Ovary (tissue), 9 donors: ENCODE data around the gene RPL38. TPM values are rescaled to one million over a fixed set of nuclear protein-coding genes. Genes with fewer than 3 reads are reported as not detected.

Source experiments
- DNase-seq, 5 donors: peaks; one replicate each; pipeline ENCODE4 v3.0.0-alpha.2; 2019 to 2020
- H3K27ac ChIP-seq, 2 donors: fragments of 200-600 bp; one replicate each; pipeline versions ENCODE4 v1.5.1 to v1.8.0; 2019 to 2022
- H3K27me3 ChIP-seq: fragments of 200-600 bp; one replicate; pipeline ENCODE4 v1.8.0; 2022
- H3K36me3 ChIP-seq: fragments of 200-600 bp; sonication (generic); one replicate; pipeline ENCODE4 v1.5.1; 2019
- H3K4me1 ChIP-seq: one replicate; pipeline ENCODE4 v1.8.1; 2013; ENCODE audit warnings: mild to moderate bottlenecking, moderate library complexity; ENCODE audit not compliant: insufficient read depth
- H3K4me3 ChIP-seq: fragments of 200-600 bp; sonication (generic); one replicate; pipeline ENCODE4 v1.5.1; 2017
- H3K9me3 ChIP-seq, 2 donors: fragments of 200-600 bp in 1 of 2; sonication (generic) in 1 of 2; one replicate each; pipeline versions ENCODE4 v1.5.1 to v1.8.1; 2013 to 2019; ENCODE audit warnings: mild to moderate bottlenecking in 1 of 2, moderate library complexity in 1 of 2
- EP300 ChIP-seq: sonication (generic); formaldehyde crosslinking; IDR thresholded peaks from one replicate; pipeline ENCODE4 v1.6.1; 2017; ENCODE audit warnings: antibody characterized with exemption
- POLR2A ChIP-seq: fragments of 450-650 bp; IDR thresholded peaks from one replicate; pipeline ENCODE4 v1.6.1; 2017; ENCODE audit warnings: antibody characterized with exemption, mild to moderate bottlenecking, moderate library complexity
- WGBS, 3 donors: extraction: QIAGEN DNeasy Blood & Tissue Kit in 1 of 3; methylation state at CpG; one replicate each; pipeline versions ENCODE4 v1.1.5 to v1.1.7; 2013 to 2017; 5-methylcytosine and 5-hydroxymethylcytosine counted together
- intact Hi-C, 4 donors: fragments of 100-400 bp; cut with DNase I; formaldehyde crosslinking; loops; one replicate each; pipeline versions ENCODE4 v1.11.0 to v1.15.1; 2022 to 2023
- polyA plus RNA-seq, 2 donors: library from polyadenylated mRNA; stranded (reverse); fragments of 200-250 nt in 1 of 2; fragments of 350-450 nt in 1 of 2; fragmentation: Illumina TruSeq in 1 of 2; extraction: RNeasy Lipid Tissue Mini Kit (QIAGEN cat#74804) in 1 of 2; gene quantifications; one replicate each; pipeline ENCODE4 v1.2.3, GENCODE V29; 2013 to 2014
- total RNA-seq, 7 donors: library from RNA; depleted of rRNA in 2 of 7; stranded (reverse); fragments of >200 nt in 2 of 7; fragmentation: NEBNext Ultra II Directional in 3 of 7; extraction: Animal tissue kit (Norgen Biotek cat#: 25700) in 3 of 7; gene quantifications; one replicate each; pipeline versions ENCODE4 v1.1.0 to v1.2.4, GENCODE V29; 2016 to 2023
- TF ChIP-seq, protein P1 (sequence below), 3 donors: fragments of 450-650 bp in 2 of 3; fragments of 200-600 bp in 1 of 3; IDR thresholded peaks; one replicate each; pipeline versions ENCODE4 v1.5.1 to v1.8.0; 2016 to 2022; ENCODE audit warnings: antibody characterized with exemption in 3 of 3, mild to moderate bottlenecking in 1 of 3
- donor health status: DM: no; HTN: no; CAD: no; lungs with moderate emphysema.
- donor health status: DM: no; HTN: no; CAD: no.
- donor health status: Bipolar disorder and iron deficiency.
- donor health status: DM: yes; HTN: yes; CAD: no.
- donor health status: DM: no; HTN: no; CAD: no.
- donor health status: DM: yes; HTN: yes; CAD: no.

Gene RPL38
- total and polyA plus RNA-seq, 9 donors, result 861 to 2,696 (median 1,849) TPM

DNA sequence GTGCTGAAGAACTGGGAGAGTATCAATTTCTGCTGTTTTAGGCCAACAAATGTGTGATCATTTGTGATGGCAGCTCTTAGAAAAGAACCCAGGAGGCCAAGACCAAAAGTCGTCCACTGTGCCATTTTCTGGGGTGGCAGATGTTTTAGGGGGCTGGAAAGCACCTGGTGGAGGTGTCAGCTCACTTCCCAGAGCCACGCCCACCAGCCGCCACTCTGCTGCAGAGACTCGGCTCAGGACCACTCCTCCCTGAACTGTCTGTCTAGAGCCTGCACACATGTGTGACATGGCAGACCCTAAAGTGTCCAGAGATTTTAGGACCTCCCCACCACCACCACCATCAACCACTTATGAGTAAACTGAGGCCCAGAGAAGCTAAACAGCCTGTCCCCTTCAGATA lies 23.9 kb upstream of the RPL38 start:
- no peak for TF ChIP-seq POLR2A
- TF ChIP-seq EP300, result no peak
- TF ChIP-seq, protein P1, sequence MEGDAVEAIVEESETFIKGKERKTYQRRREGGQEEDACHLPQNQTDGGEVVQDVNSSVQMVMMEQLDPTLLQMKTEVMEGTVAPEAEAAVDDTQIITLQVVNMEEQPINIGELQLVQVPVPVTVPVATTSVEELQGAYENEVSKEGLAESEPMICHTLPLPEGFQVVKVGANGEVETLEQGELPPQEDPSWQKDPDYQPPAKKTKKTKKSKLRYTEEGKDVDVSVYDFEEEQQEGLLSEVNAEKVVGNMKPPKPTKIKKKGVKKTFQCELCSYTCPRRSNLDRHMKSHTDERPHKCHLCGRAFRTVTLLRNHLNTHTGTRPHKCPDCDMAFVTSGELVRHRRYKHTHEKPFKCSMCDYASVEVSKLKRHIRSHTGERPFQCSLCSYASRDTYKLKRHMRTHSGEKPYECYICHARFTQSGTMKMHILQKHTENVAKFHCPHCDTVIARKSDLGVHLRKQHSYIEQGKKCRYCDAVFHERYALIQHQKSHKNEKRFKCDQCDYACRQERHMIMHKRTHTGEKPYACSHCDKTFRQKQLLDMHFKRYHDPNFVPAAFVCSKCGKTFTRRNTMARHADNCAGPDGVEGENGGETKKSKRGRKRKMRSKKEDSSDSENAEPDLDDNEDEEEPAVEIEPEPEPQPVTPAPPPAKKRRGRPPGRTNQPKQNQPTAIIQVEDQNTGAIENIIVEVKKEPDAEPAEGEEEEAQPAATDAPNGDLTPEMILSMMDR (IDR thresholded peaks at IDR 0.05), result no peak
- intact Hi-C loops, result loop anchor here (5.0 kb wide), 3 partner anchors 742 to 752 kb away; no protein-coding TSS in a partner anchor
- DNase-seq, result no peak
- Histone ChIP-seq H3K4me1 (no peaks in the 10 kb centered on the region), H3K36me3 (no peaks in the 10 kb centered on the region), H3K9me3 (no peaks in the 10 kb centered on the region), H3K27ac (no peak overlapping the region), H3K27me3 (no peaks in the 10 kb centered on the region), H3K4me3 (no peak overlapping the region)
- WGBS, 3 donors, result 69 to 78% (median 73%) methylated on average over 4 of the region's 4 CpGs

DNA sequence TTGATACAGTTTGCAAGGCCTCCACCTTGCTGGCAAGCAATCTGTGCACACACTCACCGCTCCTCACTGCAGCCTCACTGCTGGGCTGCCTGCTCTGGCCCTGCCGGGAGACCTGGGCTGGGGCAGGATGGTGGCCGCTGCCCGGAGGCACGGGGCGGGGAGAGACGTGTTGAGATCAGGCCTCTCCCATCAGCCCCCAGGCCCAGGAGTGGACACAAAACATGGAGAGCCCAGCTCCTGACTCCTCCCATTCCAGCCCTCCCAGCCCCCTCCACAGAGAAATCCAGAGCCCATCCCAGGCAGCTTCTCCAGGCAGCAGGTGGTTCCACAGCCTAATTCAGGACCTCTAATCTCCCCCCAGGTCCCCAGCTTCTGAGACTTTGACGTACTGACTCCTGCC lies 23.1 kb upstream of the RPL38 start:
- TF ChIP-seq EP300 (no peak), POLR2A (no peak)
- TF ChIP-seq, protein P1 (IDR thresholded peaks at IDR 0.05), result no peak
- Histone ChIP-seq H3K4me3 (no peak overlapping the region), H3K9me3 (no peaks in the 10 kb centered on the region), H3K27me3 (no peaks in the 10 kb centered on the region), H3K36me3 (no peaks in the 10 kb centered on the region), H3K4me1 (no peaks in the 10 kb centered on the region), H3K27ac (no peak overlapping the region)
- 43 to 60% (median 49%) methylated on average over 8 of the region's 8 CpGs for WGBS, 3 donors
- intact Hi-C loops, result no loop called here
- no peak for DNase-seq

DNA sequence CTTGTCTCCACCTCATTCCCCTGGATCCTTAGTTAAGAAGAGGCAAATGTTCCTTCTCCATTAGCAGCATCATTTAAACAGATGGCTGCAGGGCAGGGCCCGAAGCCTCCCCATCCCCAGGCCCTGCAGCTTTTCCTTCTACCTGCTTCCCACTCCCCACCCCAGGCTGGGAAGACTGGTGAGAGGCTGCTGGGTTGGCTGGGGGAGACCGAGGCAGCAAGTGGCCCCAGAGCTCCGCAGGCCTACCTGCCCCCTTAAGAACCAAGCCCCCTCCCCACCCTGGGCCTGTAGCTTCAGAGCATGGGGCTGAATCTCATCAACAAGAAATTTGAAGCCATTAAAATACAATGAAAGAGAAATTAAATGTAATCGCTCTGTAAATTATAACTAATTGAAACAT lies 22.1 kb upstream of the RPL38 start:
- WGBS, 3 donors, result 89 to 91% (median 90%) methylated on average over 4 of the region's 4 CpGs
- Histone ChIP-seq H3K27me3 (no peaks in the 10 kb centered on the region), H3K4me1 (no peaks in the 10 kb centered on the region), H3K27ac (no peak overlapping the region), H3K4me3 (no peak overlapping the region), H3K9me3 (no peaks in the 10 kb centered on the region), H3K36me3 (no peaks in the 10 kb centered on the region)
- DNase-seq, result no peak
- TF ChIP-seq POLR2A (no peak), EP300 (no peak)
- TF ChIP-seq, protein P1 (IDR thresholded peaks at IDR 0.05), result no peak
- intact Hi-C loops, result no loop called here

DNA sequence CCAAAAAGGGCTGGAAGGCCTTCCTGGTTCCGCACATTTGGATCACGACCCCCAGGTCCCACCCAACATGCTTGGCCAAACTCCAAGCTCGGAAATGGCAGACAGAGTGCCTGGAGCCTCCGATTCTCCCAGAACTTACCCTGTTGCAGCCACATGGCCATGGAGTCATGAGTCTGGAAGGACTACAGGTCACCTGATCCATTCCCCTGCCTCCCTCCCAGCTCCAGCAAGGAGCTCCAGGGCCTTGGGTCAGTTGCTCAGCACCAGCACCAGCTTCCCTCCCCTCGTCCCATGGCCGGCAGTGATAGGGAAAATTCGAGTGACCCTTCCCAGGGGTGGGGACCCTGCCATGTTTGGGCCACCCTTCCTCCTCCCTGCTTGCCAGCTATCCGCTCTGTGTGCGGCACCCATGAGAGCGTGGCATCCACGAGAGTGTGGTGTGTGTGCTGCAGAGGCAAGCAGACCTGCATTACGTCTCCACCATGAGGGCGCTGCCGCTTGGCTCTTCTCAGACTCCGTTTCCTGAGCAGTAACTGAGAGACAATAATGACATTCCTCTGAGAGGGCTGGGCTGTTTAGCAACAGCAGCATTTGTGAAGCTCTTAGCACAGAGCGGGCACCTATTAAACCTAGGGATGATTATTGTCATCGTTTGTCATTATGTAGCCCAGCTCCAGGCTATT lies 21.3 kb upstream of the RPL38 start:
- intact Hi-C loops, result no loop called here

More for the DNA sequence above, 21.3 kb upstream of the RPL38 start:
- Histone ChIP-seq H3K9me3 (no peaks in the 10 kb centered on the region), H3K27me3 (no peaks in the 10 kb centered on the region), H3K36me3 (no peaks in the 10 kb centered on the region), H3K4me3 (no peak overlapping the region), H3K4me1 (no peaks in the 10 kb centered on the region), H3K27ac (no peak overlapping the region)
- DNase-seq, result no peak
- TF ChIP-seq EP300, result no peak
- TF ChIP-seq, protein P1 (IDR thresholded peaks at IDR 0.05), result no peak
- TF ChIP-seq POLR2A, result no peak
- 81 to 87% (median 84%) methylated on average over 17 of the region's 17 CpGs for WGBS, 3 donors
